GM23338 (cell line): ENCODE results near the gene ORM1.

Experiments used
- CTCF ChIP-seq, 2 experiments: fragments of 200-600 bp in 1 of 2; sonication (generic) in 1 of 2; conservative IDR thresholded peaks; 2 replicates each; pipeline versions ENCODE4 v1.5.1 to v1.6.1; 2016 to 2017; ENCODE audit warnings: antibody characterized with exemption in 2 of 2, low read depth in 2 of 2, mild to moderate bottlenecking in 2 of 2, moderate library complexity in 1 of 2
- EZH2 ChIP-seq: fragments of 200-600 bp; sonication (generic); IDR thresholded peaks from one replicate; pipeline ENCODE4 v1.8.0; 2017; ENCODE audit warnings: antibody characterized with exemption, mild to moderate bottlenecking, low read depth; ENCODE audit not compliant: unreplicated experiment
- EZH2phosphoT487 ChIP-seq: fragments of 200-600 bp; sonication (generic); IDR thresholded peaks from one replicate; pipeline ENCODE4 v1.8.1; 2018; ENCODE audit warnings: antibody characterized with exemption; ENCODE audit not compliant: unreplicated experiment
- JUNB ChIP-seq: IDR thresholded peaks from one replicate; pipeline ENCODE4 v1.6.1; 2016; ENCODE audit warnings: antibody characterized with exemption; ENCODE audit not compliant: unreplicated experiment
- POLR2AphosphoS5 ChIP-seq: IDR thresholded peaks from 2 replicates; pipeline ENCODE4 v1.6.1; 2016; ENCODE audit warnings: antibody characterized with exemption, low read depth
- ZNF331 ChIP-seq: fragments of 250-450 bp; sonication (Bioruptor Pico); IDR thresholded peaks from 2 replicates; pipeline ENCODE4 v1.5.0; 2020; ENCODE audit warnings: low read depth, mild to moderate bottlenecking, moderate library complexity
- TF ChIP-seq, protein P1 (sequence below): IDR thresholded peaks from 2 replicates; pipeline ENCODE4 v1.6.1; 2016; ENCODE audit warnings: antibody characterized with exemption

DNA sequence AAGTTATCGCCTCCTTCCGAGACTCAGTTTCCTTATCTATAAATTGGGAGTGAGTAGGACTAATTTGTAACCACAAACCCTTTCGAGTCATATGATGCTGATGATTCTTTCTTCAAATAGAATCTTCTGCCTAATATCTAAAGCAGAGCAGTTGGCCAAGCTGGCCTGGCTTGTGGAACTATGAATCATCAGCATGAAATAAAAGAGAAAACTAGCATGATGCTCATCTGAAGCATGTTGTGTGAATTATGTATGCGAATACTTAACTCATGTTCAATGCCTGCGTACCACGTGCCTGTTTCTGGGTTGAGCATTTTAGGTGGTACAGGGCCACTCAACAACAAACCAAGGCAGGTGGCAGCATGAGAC is 15.0 kb upstream of the ORM1 start:
- TF ChIP-seq CTCF (conservative IDR thresholded peaks at IDR 0.05; ENCODE audit: low read depth in 2 of 2) (no peak), POLR2AphosphoS5 (no peak), EZH2 (no peak), EZH2phosphoT487 (no peak), ZNF331 (CRISPR knock-in tag) (no peak), JUNB (no peak)
- TF ChIP-seq, protein P1, sequence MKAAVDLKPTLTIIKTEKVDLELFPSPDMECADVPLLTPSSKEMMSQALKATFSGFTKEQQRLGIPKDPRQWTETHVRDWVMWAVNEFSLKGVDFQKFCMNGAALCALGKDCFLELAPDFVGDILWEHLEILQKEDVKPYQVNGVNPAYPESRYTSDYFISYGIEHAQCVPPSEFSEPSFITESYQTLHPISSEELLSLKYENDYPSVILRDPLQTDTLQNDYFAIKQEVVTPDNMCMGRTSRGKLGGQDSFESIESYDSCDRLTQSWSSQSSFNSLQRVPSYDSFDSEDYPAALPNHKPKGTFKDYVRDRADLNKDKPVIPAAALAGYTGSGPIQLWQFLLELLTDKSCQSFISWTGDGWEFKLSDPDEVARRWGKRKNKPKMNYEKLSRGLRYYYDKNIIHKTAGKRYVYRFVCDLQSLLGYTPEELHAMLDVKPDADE = no peak
